H9 (cell line): ENCODE measurements around the gene IARS1. TPM values are rescaled to one million over a fixed set of nuclear protein-coding genes. Genes with fewer than 3 reads are reported as not detected.

Experiments used
- DNase-seq: peaks from one replicate; pipeline ENCODE4 v3.0.0-alpha.2; 2017
- H2AFZ ChIP-seq: one replicate; pipeline ENCODE4 v1.6.1; 2013; ENCODE audit warnings: mild to moderate bottlenecking, low read length, control low read depth, moderate library complexity
- H2AK5ac ChIP-seq: 2 replicates; pipeline ENCODE4 v1.6.1; 2013; ENCODE audit warnings: low read length, control low read depth, mixed read lengths; ENCODE audit not compliant: insufficient read length
- H2BK120ac ChIP-seq: one replicate; pipeline ENCODE4 v1.6.1; 2013; ENCODE audit warnings: low read depth, mild to moderate bottlenecking, low read length, control low read depth, inconsistent platforms; ENCODE audit not compliant: poor library complexity, severe bottlenecking
- H2BK12ac ChIP-seq: 2 replicates; pipeline ENCODE4 v1.6.1; 2013; ENCODE audit warnings: low read length, control low read depth, mixed read lengths, low read depth; ENCODE audit not compliant: insufficient read length
- H2BK15ac ChIP-seq: 2 replicates; pipeline ENCODE4 v1.6.1; 2013; ENCODE audit warnings: low read depth, low read length, control low read depth
- H2BK20ac ChIP-seq: one replicate; pipeline ENCODE4 v1.6.1; 2013; ENCODE audit warnings: low read depth, mild to moderate bottlenecking, low read length, control low read depth, inconsistent platforms; ENCODE audit not compliant: poor library complexity, severe bottlenecking
- H2BK5ac ChIP-seq: 2 replicates; pipeline ENCODE4 v1.6.1; 2013; ENCODE audit warnings: low read length, control low read depth, mixed read lengths; ENCODE audit not compliant: insufficient read length
- H3K14ac ChIP-seq: 2 replicates; pipeline ENCODE4 v1.6.1; 2013; ENCODE audit warnings: low read length, control low read depth; ENCODE audit not compliant: insufficient read depth
- H3K18ac ChIP-seq: 2 replicates; pipeline ENCODE4 v1.6.1; 2013; ENCODE audit warnings: low read depth, mild to moderate bottlenecking, mixed read lengths, low read length, control low read depth; ENCODE audit not compliant: insufficient read length
- H3K23ac ChIP-seq: 2 replicates; pipeline ENCODE4 v1.6.1; 2013; ENCODE audit warnings: low read length, control low read depth, mixed read lengths, low read depth; ENCODE audit not compliant: insufficient read length
- H3K23me2 ChIP-seq: 2 replicates; pipeline ENCODE4 v1.6.1; 2013; ENCODE audit warnings: low read depth, mild to moderate bottlenecking, mixed read lengths, low read length, control low read depth; ENCODE audit not compliant: insufficient read length, poor library complexity, severe bottlenecking
- H3K27ac ChIP-seq: 2 replicates; pipeline ENCODE4 v1.5.1; 2013; ENCODE audit warnings: low read length, control low read depth, mixed read lengths, low read depth; ENCODE audit not compliant: insufficient read length
- H3K27me3 ChIP-seq: 2 replicates; pipeline ENCODE4 v1.6.1; 2013; ENCODE audit warnings: low read length, control low read depth, inconsistent platforms; ENCODE audit not compliant: insufficient read depth
- H3K4ac ChIP-seq: 2 replicates; pipeline ENCODE4 v1.6.1; 2013; ENCODE audit warnings: low read depth, mild to moderate bottlenecking, control low read depth, inconsistent platforms, low read length, moderate library complexity
- H3K4me1 ChIP-seq: 2 replicates; pipeline ENCODE4 v1.6.1; 2013; ENCODE audit warnings: low read length, control low read depth, inconsistent platforms; ENCODE audit not compliant: insufficient read depth
- H3K4me2 ChIP-seq: 2 replicates; pipeline ENCODE4 v1.6.1; 2013; ENCODE audit warnings: low read length, control low read depth, mixed read lengths; ENCODE audit not compliant: insufficient read length, insufficient read depth
- H3K56ac ChIP-seq: 2 replicates; pipeline ENCODE4 v1.6.1; 2013; ENCODE audit warnings: low read depth, mild to moderate bottlenecking, mixed read lengths, low read length, control low read depth; ENCODE audit not compliant: insufficient read length
- H3K79me1 ChIP-seq: 2 replicates; pipeline ENCODE4 v1.6.1; 2013; ENCODE audit warnings: low read depth, mild to moderate bottlenecking, moderate library complexity, low read length, control low read depth, inconsistent platforms; ENCODE audit not compliant: insufficient read depth, poor library complexity, severe bottlenecking
- H3K79me2 ChIP-seq: 2 replicates; pipeline ENCODE4 v1.6.1; 2013; ENCODE audit warnings: low read length, control low read depth, inconsistent platforms; ENCODE audit not compliant: insufficient read depth
- H3K9ac ChIP-seq: 2 replicates; pipeline ENCODE4 v1.6.1; 2013; ENCODE audit warnings: low read length, control low read depth, mixed read lengths; ENCODE audit not compliant: insufficient read length; ENCODE audit errors: extremely low read depth
- H3K9me3 ChIP-seq: one replicate; pipeline ENCODE4 v1.6.1; 2013; ENCODE audit warnings: low read depth, low read length, inconsistent platforms; ENCODE audit not compliant: control insufficient read depth
- H3T11ph ChIP-seq: one replicate; pipeline ENCODE4 v1.6.1; 2013; ENCODE audit warnings: mild to moderate bottlenecking, low read length, control low read depth, inconsistent platforms
- H4K20me1 ChIP-seq: one replicate; pipeline ENCODE4 v1.6.1; 2013; ENCODE audit not compliant: control insufficient read depth, insufficient read length, insufficient read depth
- H4K5ac ChIP-seq: 2 replicates; pipeline ENCODE4 v1.6.1; 2013; ENCODE audit warnings: low read depth, mild to moderate bottlenecking, mixed read lengths, low read length, control low read depth; ENCODE audit not compliant: insufficient read length
- H4K8ac ChIP-seq: replicated peaks from 2 replicates; pipeline ENCODE4 v1.6.1; 2013; ENCODE audit warnings: low read length, control low read depth, mixed read lengths, low read depth; ENCODE audit not compliant: insufficient read length
- H4K91ac ChIP-seq: 2 replicates; pipeline ENCODE4 v1.6.1; 2013; ENCODE audit warnings: low read depth, mild to moderate bottlenecking, moderate library complexity, mixed read lengths, low read length, control low read depth; ENCODE audit not compliant: insufficient read length
- H3K27ac Mint-ChIP-seq, 3 experiments: 2 replicates in 2 of 3; 3 replicates in 1 of 3; pipeline ENCODE4 v1.8.0; 2020 to 2021; ENCODE audit warnings: mixed read lengths in 3 of 3, mild to moderate bottlenecking in 1 of 3, moderate library complexity in 1 of 3
- H3K27me3 Mint-ChIP-seq: 2 replicates; pipeline ENCODE4 v1.8.0; 2021; ENCODE audit warnings: low read depth, mild to moderate bottlenecking, moderate library complexity, mixed read lengths
- H3K36me3 Mint-ChIP-seq, 3 experiments: 2 replicates in 2 of 3; 3 replicates in 1 of 3; pipeline ENCODE4 v1.8.0; 2020 to 2021; ENCODE audit warnings: low read depth in 3 of 3, mixed read lengths in 3 of 3; ENCODE audit not compliant: insufficient read depth in 1 of 3
- H3K4me1 Mint-ChIP-seq, 2 experiments: 2 replicates each; pipeline ENCODE4 v1.8.0; 2020; ENCODE audit warnings: mixed read lengths in 2 of 2
- H3K4me3 Mint-ChIP-seq, 2 experiments: 2 replicates in 1 of 2; 3 replicates in 1 of 2; pipeline ENCODE4 v1.8.0; 2020 to 2021; ENCODE audit warnings: mild to moderate bottlenecking in 2 of 2, mixed read lengths in 2 of 2, moderate library complexity in 1 of 2
- H3K9me3 Mint-ChIP-seq, 2 experiments: 2 replicates in 1 of 2; 3 replicates in 1 of 2; pipeline ENCODE4 v1.8.0; 2020; ENCODE audit warnings: mild to moderate bottlenecking in 2 of 2, mixed read lengths in 2 of 2, moderate library complexity in 1 of 2
- WGBS: extraction: QIAGEN DNeasy Blood & Tissue Kit; methylation state at CpG from one replicate; pipeline ENCODE4 v1.1.7; 2013; ENCODE audit warnings: missing lambda C conversion rate, low lambda C conversion rate, mixed read lengths; ENCODE audit not compliant: insufficient read length; ENCODE audit errors: extremely low coverage; 5-methylcytosine and 5-hydroxymethylcytosine counted together
- total RNA-seq: library from RNA; stranded (reverse); gene quantifications from 2 replicates; pipeline ENCODE4 v1.2.1, GENCODE V29; 2021
- TF ChIP-seq, protein P1 (sequence below): fragments of 200-600 bp; sonication (generic); conservative IDR thresholded peaks from 3 replicates; pipeline ENCODE4 v1.8.0; 2021; ENCODE audit warnings: antibody characterized with exemption, mild to moderate bottlenecking

The IARS1 gene
- total RNA-seq, 1 experiment from 2014 or later: 234 TPM

DNA sequence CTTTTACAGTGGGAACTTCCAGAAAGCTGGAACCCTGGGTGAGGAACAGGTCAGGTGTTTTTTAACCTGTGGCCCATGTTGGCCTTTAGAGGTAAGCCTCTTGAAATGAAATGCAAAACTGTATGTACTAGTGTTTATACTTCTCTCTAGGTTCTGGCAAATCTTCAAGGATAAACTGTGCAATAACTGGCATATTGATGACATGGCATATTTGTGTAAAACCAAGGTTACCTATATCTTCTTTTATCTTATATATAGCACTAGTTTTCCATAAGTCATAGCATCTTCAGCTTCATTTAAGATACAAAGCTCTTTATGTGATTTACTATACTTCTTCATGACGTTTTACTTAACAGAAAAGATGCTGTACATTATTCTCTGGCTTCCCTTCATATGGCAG lies 7.4 kb upstream of the IARS1 start:
- H3K4me1 Mint-ChIP-seq: no peaks in the 10 kb centered on the region

More for the DNA sequence above, 7.4 kb upstream of the IARS1 start:
- H3K9ac ChIP-seq: no peak overlapping the region
- H2BK12ac ChIP-seq: no peak overlapping the region
- no peak overlapping the region for H4K8ac ChIP-seq
- no peak overlapping the region for H3K18ac ChIP-seq
- WGBS: no CpG with 5 or more reads among the region's 1 CpG
- no peak overlapping the region for H4K5ac ChIP-seq
- no peaks in the 10 kb centered on the region for H3K9me3 ChIP-seq
- no peaks in the 10 kb centered on the region for H3K79me1 ChIP-seq
- Mint-ChIP-seq H3K9me3 (no peaks in the 10 kb centered on the region), H3K27ac (no peak overlapping the region), H3K27me3 (no peaks in the 10 kb centered on the region), H3K36me3 (peaks cover 26 to 82% (median 74%) of the 10 kb centered on the region in 3 experiments; a peak in 6 of 7 replicates), H3K4me3 (no peak overlapping the region)
- H3K4me2 ChIP-seq: no peak overlapping the region
- no peak overlapping the region for H2BK120ac ChIP-seq
- H4K91ac ChIP-seq: no peak overlapping the region
- H2BK20ac ChIP-seq: no peak overlapping the region
- no peak overlapping the region for H3K23ac ChIP-seq
- TF ChIP-seq, protein P1, sequence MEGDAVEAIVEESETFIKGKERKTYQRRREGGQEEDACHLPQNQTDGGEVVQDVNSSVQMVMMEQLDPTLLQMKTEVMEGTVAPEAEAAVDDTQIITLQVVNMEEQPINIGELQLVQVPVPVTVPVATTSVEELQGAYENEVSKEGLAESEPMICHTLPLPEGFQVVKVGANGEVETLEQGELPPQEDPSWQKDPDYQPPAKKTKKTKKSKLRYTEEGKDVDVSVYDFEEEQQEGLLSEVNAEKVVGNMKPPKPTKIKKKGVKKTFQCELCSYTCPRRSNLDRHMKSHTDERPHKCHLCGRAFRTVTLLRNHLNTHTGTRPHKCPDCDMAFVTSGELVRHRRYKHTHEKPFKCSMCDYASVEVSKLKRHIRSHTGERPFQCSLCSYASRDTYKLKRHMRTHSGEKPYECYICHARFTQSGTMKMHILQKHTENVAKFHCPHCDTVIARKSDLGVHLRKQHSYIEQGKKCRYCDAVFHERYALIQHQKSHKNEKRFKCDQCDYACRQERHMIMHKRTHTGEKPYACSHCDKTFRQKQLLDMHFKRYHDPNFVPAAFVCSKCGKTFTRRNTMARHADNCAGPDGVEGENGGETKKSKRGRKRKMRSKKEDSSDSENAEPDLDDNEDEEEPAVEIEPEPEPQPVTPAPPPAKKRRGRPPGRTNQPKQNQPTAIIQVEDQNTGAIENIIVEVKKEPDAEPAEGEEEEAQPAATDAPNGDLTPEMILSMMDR: no peak
- no peak for DNase-seq
- no peak overlapping the region for H2AK5ac ChIP-seq
- no peak overlapping the region for H2BK15ac ChIP-seq
- H3K4me1 ChIP-seq: no peaks in the 10 kb centered on the region
- no peak overlapping the region for H2AFZ ChIP-seq
- H3K56ac ChIP-seq: no peak overlapping the region
- H3K79me2 ChIP-seq: no peaks in the 10 kb centered on the region
- no peak overlapping the region for H3K14ac ChIP-seq
- no peak overlapping the region for H3T11ph ChIP-seq
- no peaks in the 10 kb centered on the region for H3K27me3 ChIP-seq
- H3K23me2 ChIP-seq: no peaks in the 10 kb centered on the region
- no peak overlapping the region for H3K27ac ChIP-seq
- no peaks in the 10 kb centered on the region for H4K20me1 ChIP-seq
- no peak overlapping the region for H2BK5ac ChIP-seq
- no peak overlapping the region for H3K4ac ChIP-seq
